ENCODE measurements around the gene PDGFD.

Gene PDGFD

DNA sequence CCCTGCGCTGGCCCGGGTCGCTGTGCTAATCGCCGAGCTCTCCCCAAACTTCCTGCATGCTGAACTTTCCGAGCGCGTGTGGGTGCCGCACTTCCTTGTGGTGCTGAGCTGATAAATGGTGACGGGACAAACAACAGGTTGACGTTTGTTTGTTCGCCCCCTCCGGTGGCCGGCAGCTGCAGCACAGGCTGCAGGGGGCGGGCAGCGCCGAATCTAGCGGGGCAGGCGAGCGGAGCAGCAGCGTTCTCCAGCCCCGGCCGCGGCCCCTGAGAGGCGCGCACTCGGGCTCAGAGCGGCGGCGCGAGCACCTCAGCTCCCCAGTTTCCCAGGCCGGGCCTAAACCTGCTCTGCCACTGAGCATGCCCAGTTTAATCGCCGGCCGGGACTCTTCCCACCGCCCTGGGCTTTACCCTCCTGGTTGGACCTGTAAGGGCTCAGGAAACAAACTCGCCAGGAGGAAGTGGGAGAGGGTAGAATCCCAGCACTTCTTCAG, at the start of gene PDGFD:
Gene PDGFD (minus strand): TSS at position 120 of the 493 bp plus-strand sequence.
- no peak for DNase-seq

DNA sequence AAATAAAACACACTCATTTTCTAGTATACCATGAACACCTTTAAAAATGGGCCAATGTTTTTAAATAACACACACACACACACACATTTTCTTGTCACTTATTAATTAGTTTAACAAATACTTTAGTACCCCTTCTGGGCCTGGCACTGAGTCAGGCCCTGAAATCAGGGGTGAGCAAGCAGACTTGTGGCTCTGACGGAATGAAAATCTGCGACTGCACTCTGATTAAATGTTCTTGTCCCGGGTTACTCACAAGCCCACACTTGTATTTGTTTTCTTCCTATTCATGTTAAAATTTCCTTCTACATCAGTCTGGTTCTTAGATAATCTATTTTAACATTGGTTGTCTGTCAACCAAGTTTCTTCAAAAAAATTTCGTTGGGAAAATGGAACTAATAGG, 43.0 kb upstream of the PDGFD start:
- no peak for DNase-seq

DNA sequence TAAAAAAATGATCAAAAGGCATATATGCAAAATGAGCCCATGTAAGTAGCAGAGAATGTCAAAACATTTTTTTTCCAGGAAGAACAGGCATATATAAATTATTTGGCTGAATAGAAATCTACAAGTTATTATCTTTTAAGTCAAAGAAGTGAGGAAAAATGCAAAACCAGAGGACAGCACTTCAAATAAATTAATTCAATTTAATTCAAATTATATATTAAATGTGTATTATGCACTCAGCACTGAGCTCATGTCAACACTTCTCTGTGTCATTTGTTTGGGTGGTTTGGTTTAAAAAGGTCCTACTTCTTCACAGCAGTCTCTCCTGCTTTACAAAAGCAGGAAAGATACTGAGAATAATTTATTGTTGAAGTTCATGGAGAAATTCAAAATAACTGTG, 41.9 kb upstream of the PDGFD start:
- no peak for DNase-seq

DNA sequence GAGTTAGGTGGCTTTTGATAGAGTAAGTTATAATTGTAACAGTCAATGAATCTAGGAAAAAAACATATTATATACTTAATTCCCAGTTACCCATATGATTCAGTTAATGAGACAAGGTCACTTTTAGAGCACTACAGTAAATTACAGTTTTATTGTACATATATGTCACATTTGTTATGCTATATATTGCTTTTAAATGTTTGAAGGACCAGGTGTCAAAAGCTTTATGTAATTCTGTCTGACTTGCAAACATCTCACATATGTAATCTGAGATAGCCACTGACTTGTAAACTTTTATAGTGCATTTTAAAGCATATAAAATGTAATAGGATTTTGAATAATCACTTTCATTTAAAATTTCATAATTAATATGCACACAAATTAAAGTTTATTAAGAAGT, 36.7 kb upstream of the PDGFD start:
- no peak for DNase-seq

DNA sequence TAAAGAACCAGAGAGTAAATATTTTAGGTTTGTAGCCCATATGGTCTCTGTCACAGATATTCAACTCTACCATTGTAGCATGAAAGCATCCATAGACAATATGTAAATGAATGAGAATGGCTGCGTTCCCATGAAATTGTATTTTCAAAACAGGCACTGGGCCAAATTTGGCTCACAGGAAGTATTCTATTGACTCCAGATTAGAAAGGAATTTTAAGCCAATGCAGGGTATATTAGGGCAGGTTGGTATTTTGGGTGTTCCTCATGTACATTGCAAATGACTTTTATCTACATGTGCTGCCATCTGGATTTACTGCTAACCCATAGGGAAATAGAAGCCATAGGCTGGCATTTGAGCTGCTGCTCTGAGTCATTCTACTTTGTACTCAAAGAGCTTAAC, 35.1 kb upstream of the PDGFD start:
- no peak for DNase-seq

DNA sequence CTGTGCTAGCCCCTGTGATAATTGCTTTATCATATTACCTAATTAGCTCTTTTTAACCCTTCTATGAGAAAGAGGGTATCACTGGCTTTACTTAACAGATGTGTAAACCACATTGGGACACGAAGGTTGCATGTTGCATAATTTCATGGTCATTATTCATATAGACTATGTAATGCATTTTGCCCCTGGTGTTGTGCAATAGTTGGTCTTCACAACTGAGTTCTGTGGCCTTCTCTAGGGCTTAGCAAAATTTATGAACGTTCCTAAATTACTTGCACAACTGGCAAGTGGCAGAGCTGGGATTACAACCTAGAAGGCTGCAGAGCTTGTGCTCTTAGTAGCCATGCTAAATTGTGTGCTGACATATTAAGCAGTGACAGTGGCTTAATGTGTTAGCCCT, 34.6 kb upstream of the PDGFD start:
- DNase-seq = no peak

DNA sequence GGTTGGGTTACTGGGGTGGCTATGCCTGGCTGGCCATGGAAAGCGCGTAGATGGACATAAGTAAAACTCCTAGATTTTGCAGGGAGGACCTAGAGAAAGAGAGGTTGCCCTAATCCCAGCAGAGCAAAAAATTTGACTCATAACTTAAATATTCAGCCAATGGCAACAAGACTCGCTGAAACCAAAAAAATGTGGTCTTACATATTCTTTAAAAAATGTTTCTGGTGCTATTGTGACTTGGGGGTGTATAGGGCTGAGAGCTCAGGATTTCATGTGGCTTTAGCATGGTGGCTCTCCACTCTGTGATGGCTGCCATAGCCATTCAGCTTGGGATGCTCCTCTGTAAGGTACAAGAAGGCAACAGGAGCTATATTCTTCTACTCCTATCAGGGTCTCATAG, 27.2 kb upstream of the PDGFD start:
- no peak for DNase-seq

DNA sequence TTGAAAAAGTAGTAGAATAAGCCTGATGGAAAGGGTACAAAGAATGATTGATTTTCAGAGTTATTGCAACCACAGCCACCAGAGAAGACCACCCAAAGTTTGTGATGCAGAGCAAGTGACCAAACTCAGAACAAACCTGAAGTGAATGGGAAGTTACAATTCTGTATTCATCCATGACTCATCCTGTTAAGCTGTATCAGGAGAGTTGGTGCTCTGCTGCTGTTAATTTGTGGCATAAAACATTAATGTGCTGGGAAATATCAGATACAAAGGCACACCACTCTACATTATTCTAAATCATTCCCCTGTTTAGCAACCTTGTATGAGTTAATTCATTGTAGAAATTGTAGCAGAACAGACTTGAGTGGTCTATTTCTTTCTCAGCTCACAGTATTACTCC, 19.6 kb upstream of the PDGFD start:
- no peak for DNase-seq

DNA sequence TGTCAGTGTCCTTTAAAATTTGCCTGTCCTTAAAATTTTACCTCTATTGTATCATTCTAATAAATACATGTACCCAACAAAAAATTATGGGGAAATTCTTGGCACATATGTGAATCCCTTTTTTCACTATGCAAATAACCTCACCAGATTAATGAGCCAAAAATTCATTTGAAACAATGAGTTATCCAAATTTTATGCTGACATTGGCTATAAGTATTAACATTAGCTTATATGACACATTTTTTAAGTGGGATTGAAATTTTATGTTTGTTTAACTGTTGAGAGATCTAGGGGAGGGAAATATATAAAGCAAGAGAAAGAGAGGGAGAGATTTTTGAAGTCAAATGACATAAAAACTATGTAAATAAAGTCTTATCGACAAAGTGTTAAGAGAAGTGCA, 11.8 kb upstream of the PDGFD start:
- DNase-seq = no peak

DNA sequence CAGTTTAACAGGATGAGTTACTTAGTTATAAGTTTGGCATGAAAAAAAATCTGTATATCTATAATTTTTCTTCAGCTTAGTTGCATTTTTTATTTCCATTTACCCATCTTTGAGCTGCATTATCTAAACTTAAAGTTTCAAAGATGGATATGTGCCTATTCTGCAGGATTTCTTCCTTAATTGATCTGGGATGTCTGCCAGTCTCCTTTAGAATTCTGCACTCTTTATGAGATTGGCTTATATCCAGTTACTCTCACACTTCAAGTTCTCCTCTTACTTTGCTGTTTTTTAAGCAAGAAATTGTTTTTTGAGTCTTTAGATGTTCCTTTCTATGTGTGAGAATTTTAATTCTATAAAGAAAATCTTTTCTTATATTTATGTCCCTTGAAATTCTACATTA, 5.1 kb upstream of the PDGFD start:
- no peak for DNase-seq

DNA sequence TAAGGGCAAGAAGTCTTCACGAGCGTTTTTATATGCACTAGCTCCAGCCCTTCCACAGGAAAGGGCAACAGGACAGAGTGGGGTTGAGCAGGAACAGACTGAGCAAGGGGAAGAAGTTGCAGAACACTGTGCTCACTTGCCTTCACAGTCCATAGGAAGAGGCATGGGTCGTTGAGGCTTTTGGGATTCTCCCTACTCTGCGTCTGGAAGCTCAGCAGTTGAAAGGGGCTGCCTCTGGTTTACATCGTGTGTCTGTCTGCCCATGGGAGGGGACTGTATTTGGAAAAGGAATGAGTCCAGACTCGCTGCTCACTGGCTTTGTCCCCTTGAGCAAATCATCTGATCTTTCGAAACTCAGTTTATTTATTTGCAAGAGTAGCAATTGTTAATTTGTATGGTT, 1.1 kb upstream of the PDGFD start:
- DNase-seq = no peak

DNA sequence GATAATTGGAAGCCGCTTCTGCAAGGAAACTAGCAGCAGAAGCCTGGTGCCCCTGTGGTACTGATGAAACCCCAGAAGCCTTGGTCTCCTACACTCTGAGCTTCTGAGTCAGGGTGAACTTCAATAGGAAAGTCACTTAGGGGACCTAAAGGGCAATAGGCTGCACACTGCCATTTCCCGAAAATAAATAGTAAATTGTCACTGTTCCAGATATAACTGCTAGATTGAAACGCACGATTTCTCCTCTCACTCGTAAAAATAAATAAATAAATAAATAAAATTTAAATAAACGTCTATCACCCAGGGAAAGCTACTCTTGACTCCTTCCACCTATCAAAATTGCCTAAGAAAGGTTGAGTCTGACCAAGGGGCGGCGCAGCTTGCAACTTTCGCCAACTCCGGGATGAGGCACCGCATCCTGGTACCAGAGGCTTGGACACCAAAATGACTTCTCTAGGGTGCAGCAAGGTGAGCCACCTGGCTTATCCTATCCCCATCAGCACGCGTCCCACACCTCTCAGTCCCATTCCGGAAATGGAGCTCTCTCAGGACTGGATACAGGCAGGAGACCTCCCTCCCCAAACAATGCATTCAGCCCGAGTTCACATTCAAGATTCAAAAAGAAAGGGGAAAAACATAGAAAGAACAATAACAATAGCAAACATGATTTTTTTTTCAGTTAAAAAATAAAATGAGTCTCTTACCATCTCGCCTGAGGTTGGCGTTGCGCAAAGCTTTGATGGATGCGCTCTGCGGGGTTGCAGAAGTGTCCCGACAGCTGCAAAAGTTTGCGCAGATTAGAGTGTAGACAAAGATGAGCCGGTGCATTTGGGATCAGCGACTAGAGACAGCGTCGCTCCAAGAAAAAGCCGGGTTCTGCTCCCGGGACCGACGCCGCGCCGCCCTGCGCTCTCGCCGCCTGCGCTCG, 583 bp downstream of the PDGFD start:
- DNase-seq = no peak

DNA sequence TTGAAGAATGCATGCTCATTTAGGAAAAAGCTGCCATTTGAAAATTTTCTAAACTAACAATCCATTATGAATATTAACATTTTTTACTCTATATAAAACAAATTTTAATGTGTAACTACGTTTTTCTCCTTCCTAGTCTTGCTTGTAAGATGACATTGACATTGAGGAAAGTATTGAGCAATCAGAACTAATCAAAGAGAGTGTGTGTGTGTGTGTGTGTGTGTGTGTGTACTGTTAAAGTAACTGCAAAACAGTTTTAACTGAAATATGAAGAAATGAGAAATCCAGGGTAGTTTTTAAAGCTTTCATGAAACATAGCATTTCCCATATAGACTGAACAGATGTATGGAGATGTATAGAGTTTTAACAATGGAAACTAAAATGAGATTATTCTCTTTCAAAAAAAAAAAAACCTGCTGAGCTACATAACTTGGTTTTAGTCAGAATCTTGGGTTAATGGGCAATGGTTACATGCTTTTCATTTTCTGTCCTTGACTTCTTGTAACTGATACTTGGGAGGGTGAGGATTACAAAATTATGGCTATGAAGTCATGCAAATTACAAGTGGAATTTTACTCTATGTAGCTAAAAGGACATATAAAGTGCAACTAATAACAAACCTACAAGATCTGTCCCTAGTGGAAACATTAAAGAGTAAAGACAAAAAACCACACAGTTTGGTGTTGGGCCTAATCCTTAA, 2.0 kb downstream of the PDGFD start:
- DNase-seq = no peak

DNA sequence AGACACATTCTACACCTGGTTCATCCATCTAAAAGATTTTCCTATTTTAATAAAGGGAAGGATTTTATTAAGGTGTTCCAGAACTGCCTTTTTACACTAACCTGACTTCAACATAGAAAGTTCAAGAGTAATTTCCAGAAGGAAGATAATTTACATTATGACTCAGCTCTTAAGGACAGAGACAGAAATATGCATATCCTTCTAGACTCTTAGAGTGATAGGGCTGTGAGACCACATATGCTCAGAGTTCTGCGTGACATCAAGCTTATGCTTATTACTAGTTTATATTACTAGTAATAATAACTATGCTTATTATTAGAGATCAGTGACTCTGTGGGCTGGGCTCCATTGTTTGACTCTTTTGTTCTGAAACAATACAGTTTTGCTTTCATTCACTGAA, 4.6 kb downstream of the PDGFD start:
- DNase-seq = no peak

DNA sequence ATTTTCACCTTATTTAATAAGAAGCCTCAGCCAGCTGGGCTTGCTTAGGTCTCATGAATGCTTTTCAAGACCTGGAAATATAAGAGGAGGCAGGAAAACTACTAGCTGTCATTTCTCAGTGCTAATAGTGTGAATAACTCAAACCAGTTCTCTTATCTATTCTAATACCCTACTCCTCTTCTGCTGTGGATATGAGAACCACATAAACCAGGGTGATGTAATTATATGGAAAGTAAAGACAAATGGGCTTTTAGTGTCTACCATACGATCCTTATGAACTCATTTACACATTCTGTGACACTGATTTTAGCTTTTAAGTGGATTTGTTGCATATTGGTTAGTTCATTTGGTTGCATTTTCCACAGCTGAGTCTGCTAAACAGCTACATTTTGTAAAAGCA, 8.6 kb downstream of the PDGFD start:
- no peak for DNase-seq

DNA sequence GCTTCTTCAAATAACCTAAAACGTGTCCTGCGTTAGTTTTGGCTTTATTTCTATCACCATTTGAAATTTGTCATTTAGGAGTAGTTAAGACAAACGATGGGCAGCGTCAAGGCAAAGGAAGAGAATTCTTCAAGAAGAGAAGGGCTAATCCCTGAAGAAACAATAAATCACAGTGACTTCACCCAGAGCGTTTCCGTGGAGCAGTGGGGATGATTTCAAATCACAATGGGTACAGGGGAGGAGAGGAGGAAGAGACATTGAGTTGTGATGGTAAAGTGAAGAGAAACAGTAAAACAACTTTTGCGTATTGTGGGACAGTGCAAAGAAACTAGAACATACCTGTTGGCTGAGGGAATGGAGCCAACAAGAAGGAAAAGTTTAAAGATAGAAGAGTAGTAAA, 9.7 kb downstream of the PDGFD start:
- DNase-seq = no peak

DNA sequence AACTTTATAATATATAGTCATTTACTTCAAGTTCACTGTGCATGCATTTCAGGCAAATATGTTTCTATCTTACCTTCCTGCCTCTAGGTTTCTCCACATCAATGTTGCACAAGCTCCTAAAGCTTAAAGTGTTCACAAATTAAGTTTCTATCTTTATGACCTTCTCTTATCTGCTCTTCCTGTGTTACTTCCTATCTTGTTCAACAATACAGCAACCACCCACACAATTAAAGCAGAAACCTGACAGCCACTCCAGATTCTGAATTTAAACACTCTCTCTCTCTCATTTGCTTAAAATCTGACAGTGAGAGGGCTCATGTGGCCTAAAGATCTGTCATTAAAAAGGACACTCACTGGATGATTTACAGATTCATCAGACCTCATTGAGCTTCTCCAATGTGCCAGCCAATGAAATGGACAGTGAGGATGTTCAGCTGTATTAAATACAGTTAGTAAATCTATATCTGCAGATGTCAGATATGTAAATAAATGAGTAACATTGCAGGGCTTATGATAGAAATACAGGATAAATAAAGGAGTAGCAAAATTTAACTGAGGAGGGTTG, 10.9 kb downstream of the PDGFD start:
- no peak for DNase-seq

DNA sequence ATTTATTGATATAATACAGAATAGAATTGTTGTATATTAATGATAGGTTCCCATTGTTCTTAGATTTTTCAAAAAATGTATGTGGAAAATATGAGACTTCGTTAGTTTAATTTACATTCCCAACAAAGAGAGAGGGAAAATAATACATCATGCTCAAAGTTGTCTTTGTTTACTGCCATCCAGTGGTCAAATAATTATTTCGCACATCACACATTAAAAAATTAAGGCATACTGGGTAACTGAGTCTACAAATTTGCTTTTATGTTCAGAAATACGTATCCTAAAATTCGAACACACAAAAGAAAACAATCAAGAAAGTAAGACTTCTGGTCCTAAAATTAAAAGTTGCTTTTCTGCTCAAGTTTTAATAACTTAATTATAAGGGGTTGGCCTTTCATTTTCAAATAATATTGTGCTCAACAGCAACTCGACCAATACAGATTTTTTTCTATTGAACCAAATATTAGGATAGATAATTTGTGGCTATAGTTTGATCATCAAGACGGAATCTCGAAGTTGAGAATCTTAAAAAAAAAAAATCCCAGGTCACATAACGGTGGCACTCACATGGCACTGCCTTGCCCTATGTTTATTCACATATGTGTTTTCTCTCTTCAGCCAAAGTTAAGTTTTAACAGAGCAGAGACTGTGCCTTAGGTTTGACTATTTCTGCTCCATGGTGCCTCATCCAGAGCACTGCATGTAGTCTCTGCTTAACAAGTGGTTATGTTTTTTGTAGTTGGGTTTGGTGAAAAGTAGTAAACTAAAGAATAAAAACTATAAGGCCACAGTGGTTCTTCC, 12.3 kb downstream of the PDGFD start:
- DNase-seq = no peak

DNA sequence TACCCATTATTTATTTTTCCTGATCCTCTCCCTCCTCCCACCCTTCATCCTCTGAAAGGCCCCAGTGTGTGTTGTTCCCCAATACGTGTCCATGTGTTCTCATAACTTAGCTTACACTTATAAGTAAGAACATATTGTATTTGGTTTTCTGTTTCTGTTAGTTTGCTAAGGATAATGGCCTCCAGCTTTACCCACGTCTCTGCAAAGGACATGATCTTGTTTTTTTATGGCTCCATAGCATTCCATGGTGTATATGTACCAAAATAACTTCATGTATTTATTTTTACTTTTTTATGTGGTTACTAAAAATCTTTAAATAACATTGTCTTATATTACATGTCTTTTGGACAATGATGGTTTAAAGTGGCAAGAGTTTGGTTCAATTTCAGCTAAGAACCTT, 15.2 kb downstream of the PDGFD start:
- no peak for DNase-seq

DNA sequence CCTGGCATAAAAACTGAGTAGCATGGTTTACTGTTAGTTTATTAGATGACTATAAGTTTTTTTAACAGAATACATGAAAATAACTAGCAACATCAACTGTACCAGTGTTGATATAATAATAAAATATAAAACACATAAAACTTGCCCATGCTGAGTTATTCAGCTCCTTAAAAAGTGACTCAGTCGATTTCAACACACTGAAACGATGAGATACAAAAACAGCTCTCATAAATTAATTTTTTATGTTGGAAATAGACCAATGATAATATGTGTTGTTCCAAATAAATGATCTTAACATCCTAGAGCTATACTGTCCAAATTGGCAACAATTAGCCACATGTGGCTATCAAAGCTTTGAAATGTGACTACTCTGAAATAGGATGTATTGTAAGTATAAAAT, 15.9 kb downstream of the PDGFD start:
- DNase-seq = no peak

DNA sequence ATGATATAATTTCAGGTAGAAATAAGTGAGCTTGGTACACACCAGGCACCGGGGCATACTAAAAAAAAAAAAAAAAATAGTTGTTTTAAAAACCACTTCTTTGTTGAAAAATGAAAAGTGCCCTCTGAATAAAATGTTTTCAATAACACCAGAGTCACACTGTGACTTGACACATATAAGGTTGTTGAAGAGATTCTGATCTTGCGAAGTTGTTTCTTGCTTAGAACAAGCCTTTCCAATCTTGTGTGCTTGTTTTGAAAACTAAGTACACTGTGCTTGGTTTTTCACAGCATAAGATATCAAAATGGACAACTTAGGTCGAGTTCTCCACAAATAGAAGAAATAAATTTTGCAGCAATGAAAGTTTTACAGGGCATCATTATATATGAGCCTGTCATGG, 17.0 kb downstream of the PDGFD start:
- no peak for DNase-seq

DNA sequence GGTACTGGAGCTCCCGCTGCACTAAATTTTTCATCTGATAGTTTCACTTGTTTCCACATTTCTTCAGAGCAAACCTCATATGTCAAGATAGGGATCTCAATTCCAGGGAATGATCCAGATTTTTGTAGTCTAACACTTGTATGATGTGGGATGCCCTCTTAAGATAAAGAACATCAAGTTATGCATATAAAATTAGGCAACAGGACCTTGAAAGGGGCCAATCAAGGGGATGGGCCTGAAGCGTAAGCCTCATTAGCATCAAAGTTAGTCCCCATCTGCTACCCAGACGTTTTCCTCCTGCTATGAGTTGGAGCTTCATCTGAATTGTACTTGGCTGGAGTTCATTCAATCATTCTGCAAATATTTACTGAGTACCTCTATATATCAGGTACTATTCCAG, 17.5 kb downstream of the PDGFD start:
- DNase-seq = no peak

DNA sequence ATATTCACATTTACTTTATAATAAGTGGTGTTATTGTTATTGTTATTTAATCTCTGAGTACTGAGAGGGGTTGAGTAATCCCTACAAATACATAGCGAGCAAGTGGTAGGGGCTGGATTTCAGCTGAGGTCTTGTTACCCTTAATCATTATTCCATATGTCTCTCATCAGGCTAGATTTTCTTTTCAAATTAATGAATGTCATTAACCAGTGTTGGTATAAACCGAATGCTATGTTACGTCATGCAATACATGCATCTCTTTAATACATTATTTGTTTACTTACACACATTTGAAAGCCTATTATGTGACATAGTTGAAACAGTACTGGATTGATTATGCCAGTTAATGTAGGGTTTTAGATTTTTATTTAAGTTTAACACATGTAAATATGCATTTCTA, 18.9 kb downstream of the PDGFD start:
- DNase-seq = no peak

Data from NCI-H2171 (cell line).